H1 (cell line): ENCODE results near the gene ZKSCAN1. TPM values are rescaled to one million over a fixed set of nuclear protein-coding genes. Genes with fewer than 3 reads are reported as not detected.

Experiments used
- CHD7 ChIP-seq: fragments of 300-600 bp; sonication (generic); IDR thresholded peaks from 2 replicates; pipeline ENCODE4 v1.7.1; 2012; ENCODE audit warnings: low read length, moderate library complexity, mild to moderate bottlenecking, inconsistent platforms; ENCODE audit not compliant: insufficient replicate concordance
- polyA plus RNA-seq, 7 experiments: library from polyadenylated mRNA; depleted of rRNA in 3 of 7; stranded (reverse) in 5 of 7; unstranded in 2 of 7; fragments of >200 nt in 5 of 7; fragments of 200-250 nt in 2 of 7; gene quantifications; 1 replicate in 5 of 7; 2 replicates in 1 of 7; 4 replicates in 1 of 7; pipeline versions ENCODE4 v1.2.1 to v1.2.3, GENCODE V29; 2011 to 2013; ENCODE audit warnings: missing spikeins in 2 of 7, mixed read lengths in 2 of 7
- total RNA-seq: library from RNA; stranded (reverse); fragmentation: NEBNext Ultra II Directional; extraction: Animal tissue kit (Norgen Biotek cat#: 25700); gene quantifications from 2 replicates; pipeline ENCODE4 v1.2.1, GENCODE V29; 2021

The ZKSCAN1 gene
- total and polyA plus RNA-seq, 2 of the 8 experiments (the other 6 are each of a cell fraction or from before 2014, with no cell fraction given): 8.2 to 40.6 TPM

- no peak for TF ChIP-seq CHD7
Measured at GRCh38 chr7:100057006-100057405, 41.6 kb downstream of the ZKSCAN1 start (continued).
